Hepatocyte (in vitro differentiated cells): Measurements from ENCODE around the gene CCNQ.

Experiments
- CTCF ChIP-seq: fragments of 200-600 bp; sonication (generic); IDR thresholded peaks from 2 replicates; pipeline ENCODE4 v1.5.1; 2016; ENCODE audit warnings: antibody characterized with exemption, mild to moderate bottlenecking; ENCODE audit not compliant: poor library complexity
- EZH2 ChIP-seq: fragments of 200-600 bp; sonication (generic); IDR thresholded peaks from 2 replicates; pipeline ENCODE4 v1.6.1; 2016; ENCODE audit warnings: antibody characterized with exemption, mild to moderate bottlenecking, borderline replicate concordance

- TF ChIP-seq CTCF = no peak
- no peak for TF ChIP-seq EZH2
These were observed 2.8 kb downstream of the CCNQ start for GRCh38 chrX:153595859-153596857.
